Endothelial cell of umbilical vein (primary cell): ENCODE data around the gene RNLS.

Source experiments
- EZH2 ChIP-seq: IDR thresholded peaks from 2 replicates; pipeline ENCODE4 v1.6.1; 2012; ENCODE audit warnings: borderline replicate concordance, low read depth, mild to moderate bottlenecking, moderate library complexity, low read length, inconsistent platforms; ENCODE audit not compliant: severe bottlenecking
- FOS ChIP-seq: IDR thresholded peaks from 2 replicates; pipeline ENCODE4 v1.6.1; 2011; ENCODE audit warnings: mild to moderate bottlenecking, low read length, moderate library complexity, borderline replicate concordance; ENCODE audit not compliant: insufficient read depth
- GATA2 ChIP-seq: IDR thresholded peaks from 2 replicates; pipeline ENCODE4 v1.7.0; 2011; ENCODE audit warnings: low read depth, mild to moderate bottlenecking, moderate library complexity, mixed read lengths, low read length; ENCODE audit not compliant: insufficient read length, insufficient read depth
- JUN ChIP-seq: IDR thresholded peaks from 2 replicates; pipeline ENCODE4 v1.6.1; 2011; ENCODE audit warnings: borderline replicate concordance, low read depth; ENCODE audit not compliant: insufficient read length, insufficient read depth
- MAX ChIP-seq: IDR thresholded peaks from 2 replicates; pipeline ENCODE4 v1.6.1; 2011; ENCODE audit not compliant: insufficient read depth, insufficient read length
- MYC ChIP-seq: IDR thresholded peaks from one replicate; pipeline ENCODE4 v1.6.1; 2011; ENCODE audit warnings: mild to moderate bottlenecking, low read depth, low read length
- POLR2A ChIP-seq: IDR thresholded peaks from 2 replicates; pipeline ENCODE4 v1.6.1; 2012; ENCODE audit warnings: low read depth, mild to moderate bottlenecking, control low read depth, low read length
- POLR2AphosphoS5 ChIP-seq: IDR thresholded peaks from 2 replicates; pipeline ENCODE4 v1.6.1; 2012; ENCODE audit warnings: low read depth, mild to moderate bottlenecking, control low read depth, low read length, moderate library complexity; ENCODE audit not compliant: insufficient read depth
- TF ChIP-seq, protein P1 (sequence below), 2 donors: IDR thresholded peaks; 1 replicate in 1 of 2; 2 replicates in 1 of 2; pipeline ENCODE4 v1.5.1; 2011; ENCODE audit warnings: low read length in 2 of 2, mild to moderate bottlenecking in 2 of 2, moderate library complexity in 2 of 2, control low read depth in 1 of 2, inconsistent platforms in 1 of 2, low read depth in 1 of 2; ENCODE audit not compliant: insufficient read depth in 1 of 2; ENCODE audit errors: extremely low read depth in 1 of 2

GRCh38 chr10:88377510-88377909 lies 205.6 kb downstream of the RNLS start:
- TF ChIP-seq, protein P1, sequence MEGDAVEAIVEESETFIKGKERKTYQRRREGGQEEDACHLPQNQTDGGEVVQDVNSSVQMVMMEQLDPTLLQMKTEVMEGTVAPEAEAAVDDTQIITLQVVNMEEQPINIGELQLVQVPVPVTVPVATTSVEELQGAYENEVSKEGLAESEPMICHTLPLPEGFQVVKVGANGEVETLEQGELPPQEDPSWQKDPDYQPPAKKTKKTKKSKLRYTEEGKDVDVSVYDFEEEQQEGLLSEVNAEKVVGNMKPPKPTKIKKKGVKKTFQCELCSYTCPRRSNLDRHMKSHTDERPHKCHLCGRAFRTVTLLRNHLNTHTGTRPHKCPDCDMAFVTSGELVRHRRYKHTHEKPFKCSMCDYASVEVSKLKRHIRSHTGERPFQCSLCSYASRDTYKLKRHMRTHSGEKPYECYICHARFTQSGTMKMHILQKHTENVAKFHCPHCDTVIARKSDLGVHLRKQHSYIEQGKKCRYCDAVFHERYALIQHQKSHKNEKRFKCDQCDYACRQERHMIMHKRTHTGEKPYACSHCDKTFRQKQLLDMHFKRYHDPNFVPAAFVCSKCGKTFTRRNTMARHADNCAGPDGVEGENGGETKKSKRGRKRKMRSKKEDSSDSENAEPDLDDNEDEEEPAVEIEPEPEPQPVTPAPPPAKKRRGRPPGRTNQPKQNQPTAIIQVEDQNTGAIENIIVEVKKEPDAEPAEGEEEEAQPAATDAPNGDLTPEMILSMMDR (IDR thresholded peaks at IDR 0.05; ENCODE audit: extremely low read depth in 1 of 2, insufficient read depth in 1 of 2, low read depth in 1 of 2, low read length in 2 of 2) = no peak
- TF ChIP-seq POLR2A (no peak), POLR2AphosphoS5 (no peak), MAX (no peak), MYC (no peak), JUN (no peak), EZH2 (no peak), GATA2 (no peak), FOS (no peak)
